K562 (cell line): ENCODE results near the gene CCN5. TPM values are rescaled to one million over a fixed set of nuclear protein-coding genes. Genes with fewer than 3 reads are reported as not detected.

Source experiments
- ATAC-seq: fragments of 200-7000 bp; cut with Tn5 transposase; 3 replicates; pipeline ENCODE4 v1.9.1; 2020; ENCODE audit warnings: moderate library complexity
- BruUV-seq: library from RNA; stranded (reverse); fragments of 400-500 nt; replicated peaks from 2 replicates; lab custom pipeline; 2021; lab: Mats Ljungman, UMichigan
- CTCF ChIA-PET: fragments of 300-600 bp; formaldehyde crosslinking; extraction: SDS; loops from one replicate; lab custom pipeline; 2021; ENCODE audit warnings: low intra/inter-chr PET ratio; lab: Yijun Ruan, JAX
- POLR2A ChIA-PET: fragments of 300-600, 350-650 bp; sonication (Branson Sonifier 250); formaldehyde crosslinking; extraction: SDS; loops from one replicate; lab custom pipeline; 2021; ENCODE audit warnings: antibody characterized with exemption, inconsistent platforms; lab: Yijun Ruan, JAX
- DNase-seq, 4 experiments: peaks; one replicate each; pipeline versions ENCODE4 v3.0.0 to v3.0.0-alpha.2; 2011 to 2018; ENCODE audit warnings: low spot score in 3 of 4, mixed read lengths in 3 of 4; ENCODE audit errors: extremely low read depth in 1 of 4
- FAIRE-seq: peaks from 2 replicates; lab custom pipeline; 2011; peaks lifted over from hg19 to GRCh38; lab: Jason Lieb, UNC
- H2AFZ ChIP-seq: 2 replicates; pipeline ENCODE4 v1.6.0; 2011; ENCODE audit warnings: low read depth, low read length, control low read depth, inconsistent platforms
- H3K27ac ChIP-seq: fragments of 200-600 bp; 3 replicates; pipeline ENCODE4 v1.8.0; 2011; ENCODE audit warnings: low read depth, mild to moderate bottlenecking, control low read depth, inconsistent platforms, low read length, moderate library complexity, mixed read lengths; ENCODE audit errors: extremely low read depth
- H3K27me3 ChIP-seq, 2 experiments: fragments of 300-600 bp in 1 of 2; 2 replicates in 1 of 2; 3 replicates in 1 of 2; pipeline versions ENCODE4 v1.6.0 to v1.8.0; 2011; ENCODE audit warnings: inconsistent platforms in 2 of 2, low read length in 2 of 2, mild to moderate bottlenecking in 1 of 2, mixed read lengths in 1 of 2, moderate library complexity in 1 of 2; ENCODE audit not compliant: control insufficient read depth in 2 of 2, insufficient read depth in 2 of 2
- H3K36me3 ChIP-seq: fragments of 300-600 bp; 3 replicates; pipeline ENCODE4 v1.8.0; 2011; ENCODE audit warnings: mild to moderate bottlenecking, low read length, inconsistent platforms; ENCODE audit not compliant: control insufficient read depth, insufficient read depth
- H3K4me1 ChIP-seq, 2 experiments: fragments of 200-600 bp in 1 of 2; replicated peaks in 1 of 2; 2 replicates in 1 of 2; 3 replicates in 1 of 2; pipeline versions ENCODE4 v1.5.1 to v1.8.0; 2011; ENCODE audit warnings: inconsistent platforms in 2 of 2, low read length in 2 of 2, mild to moderate bottlenecking in 1 of 2, mixed read lengths in 1 of 2, moderate library complexity in 1 of 2; ENCODE audit not compliant: control insufficient read depth in 2 of 2, insufficient read depth in 2 of 2
- H3K4me2 ChIP-seq: 2 replicates; pipeline ENCODE4 v1.6.1; 2011; ENCODE audit warnings: low read length, control low read depth, inconsistent platforms, mixed read lengths; ENCODE audit not compliant: insufficient read depth
- H3K4me3 ChIP-seq: fragments of 200-600 bp; sonication (generic), shearing (Covaris generic); 2 replicates; pipeline ENCODE4 v1.5.1; 2016; ENCODE audit warnings: control low read depth, inconsistent platforms
- H3K79me2 ChIP-seq: fragments of 200-600 bp; 3 replicates; pipeline ENCODE4 v1.8.0; 2011; ENCODE audit warnings: low read length, inconsistent platforms; ENCODE audit not compliant: control insufficient read depth, insufficient read depth
- H3K9ac ChIP-seq, 2 experiments: 2 replicates each; pipeline versions ENCODE4 v1.6.0 to v1.6.1; 2011; ENCODE audit warnings: low read depth in 2 of 2, low read length in 2 of 2, control low read depth in 1 of 2, inconsistent platforms in 1 of 2, mild to moderate bottlenecking in 1 of 2, mixed read lengths in 1 of 2; ENCODE audit not compliant: insufficient read depth in 1 of 2
- H3K9me1 ChIP-seq: one replicate; pipeline ENCODE4 v1.6.0; 2011; ENCODE audit warnings: inconsistent platforms, mild to moderate bottlenecking, low read length, moderate library complexity; ENCODE audit not compliant: control insufficient read depth, insufficient read depth
- H3K9me3 ChIP-seq: replicated peaks from 2 replicates; pipeline ENCODE4 v1.5.1; 2011; ENCODE audit warnings: low read depth, low read length, inconsistent platforms; ENCODE audit not compliant: control insufficient read depth, insufficient read depth
- H4K20me1 ChIP-seq: replicated peaks from 2 replicates; pipeline ENCODE4 v1.6.1; 2011; ENCODE audit warnings: low read length, inconsistent platforms, mixed read lengths; ENCODE audit not compliant: control insufficient read depth, insufficient read depth
- EWSR1 ChIP-seq: fragments of 450-650 bp; IDR thresholded peaks from 2 replicates; pipeline ENCODE4 v1.6.1; 2018; ENCODE audit warnings: borderline replicate concordance, mild to moderate bottlenecking, low read depth, moderate library complexity; ENCODE audit not compliant: partially characterized antibody
- HEY1 ChIP-seq: fragments of 250-450 bp; sonication (Bioruptor Pico); IDR thresholded peaks from 2 replicates; pipeline ENCODE4 v1.5.0; 2020; ENCODE audit warnings: mild to moderate bottlenecking, moderate library complexity, borderline replicate concordance
- JUNB ChIP-seq: fragments of 450-650 bp; formaldehyde crosslinking; conservative IDR thresholded peaks from 2 replicates; pipeline ENCODE4 v1.4.0; 2020; ENCODE audit warnings: mild to moderate bottlenecking
- KAT7 ChIP-seq: sonication (generic); formaldehyde crosslinking; IDR thresholded peaks from 2 replicates; pipeline ENCODE4 v1.8.0; 2022; ENCODE audit warnings: missing genetic modification reagents, mild to moderate bottlenecking, borderline replicate concordance
- NBN ChIP-seq: fragments of 450-650 bp; IDR thresholded peaks from 2 replicates; pipeline ENCODE4 v1.6.1; 2016; ENCODE audit warnings: low read depth, mild to moderate bottlenecking
- TAF9B ChIP-seq: fragments of 450-650 bp; IDR thresholded peaks from 2 replicates; pipeline ENCODE4 v1.6.1; 2018; ENCODE audit warnings: mild to moderate bottlenecking; ENCODE audit not compliant: partially characterized antibody
- THRAP3 ChIP-seq: fragments of 450-650 bp; IDR thresholded peaks from 2 replicates; pipeline ENCODE4 v1.6.1; 2016; ENCODE audit warnings: mild to moderate bottlenecking, inconsistent platforms, borderline replicate concordance
- ZFP30 ChIP-seq: fragments of 250-450 bp; sonication (Bioruptor Pico); IDR thresholded peaks from 2 replicates; pipeline ENCODE4 v1.8.0; 2022; ENCODE audit warnings: moderate library complexity, mild to moderate bottlenecking, inconsistent platforms, borderline replicate concordance
- ZNF263 ChIP-seq: sonication (generic); formaldehyde crosslinking; IDR thresholded peaks from 2 replicates; pipeline ENCODE4 v1.8.0; 2022; ENCODE audit warnings: mild to moderate bottlenecking, missing genetic modification reagents, borderline replicate concordance
- ZNF3 ChIP-seq: fragments of 250-450 bp; sonication (Bioruptor Pico); IDR thresholded peaks from 2 replicates; pipeline ENCODE4 v1.5.0; 2021; ENCODE audit warnings: mild to moderate bottlenecking, moderate library complexity
- ZNF583 ChIP-seq: fragments of 250-450 bp; sonication (Bioruptor Pico); IDR thresholded peaks from 2 replicates; pipeline ENCODE4 v1.4.0; 2020
- WGBS: fragments of 100-300 bp; shearing (Covaris generic); methylation state at CpG from one replicate; pipeline ENCODE4 v1.1.6; 2016; ENCODE audit warnings: low coverage, mixed read lengths; ENCODE audit not compliant: insufficient coverage; ENCODE audit errors: missing lambda C conversion rate; 5-methylcytosine and 5-hydroxymethylcytosine counted together
- in situ Hi-C: fragments of 300-500 bp; cut with MboI; formaldehyde crosslinking; loops from 4 replicates; pipeline ENCODE4 v1.15.0; 2018; ENCODE audit warnings: inconsistent platforms, mixed read lengths
- intact Hi-C: fragments of 100-400 bp; cut with micrococcal nuclease; formaldehyde crosslinking; loops from 2 replicates; pipeline ENCODE4 v1.14.2; 2022
- polyA plus RNA-seq, 8 experiments: library from polyadenylated mRNA; depleted of rRNA in 4 of 8; stranded (reverse) in 5 of 8; unstranded in 3 of 8; fragments of >200 nt; fragmentation: Nextera tagmentation in 2 of 8; fragmentation: Illumina TruSeq in 1 of 8; extraction: Ambion mirVana in 2 of 8; extraction: Trizol in 1 of 8; gene quantifications; 2 replicates each; pipeline versions ENCODE4 v1.2.1 to v1.2.3, GENCODE V29; 2011 to 2014; ENCODE audit warnings: inconsistent platforms in 1 of 8, missing spikeins in 1 of 8
- total RNA-seq, 7 experiments: library from RNA; depleted of rRNA in 6 of 7; stranded (reverse); fragments of >200 nt in 6 of 7; fragmentation: Illumina TruSeq in 2 of 7; extraction: Trizol in 2 of 7; gene quantifications; 2 replicates each; pipeline versions ENCODE4 v1.2.1 to v1.2.3, GENCODE V29; 2011 to 2021; ENCODE audit warnings: low replicate concordance in 1 of 7
- TF ChIP-seq, protein P1 (sequence below), 2 experiments: IDR thresholded peaks in 1 of 2; conservative IDR thresholded peaks in 1 of 2; 2 replicates each; pipeline ENCODE4 v1.6.1; 2016; ENCODE audit warnings: low read depth in 2 of 2, mild to moderate bottlenecking in 1 of 2, missing compliant biosample characterization in 1 of 2, missing genetic modification characterization in 1 of 2, moderate library complexity in 1 of 2
- TF ChIP-seq, protein P2 (sequence below): fragments of 450-650 bp; IDR thresholded peaks from 2 replicates; pipeline ENCODE4 v1.6.1; 2017; ENCODE audit warnings: mild to moderate bottlenecking, moderate library complexity

CCN5 gene
- total and polyA plus RNA-seq, 9 of the 15 experiments (the other 6 are each of a cell fraction or from before 2014, with no cell fraction given): not detected

DNA sequence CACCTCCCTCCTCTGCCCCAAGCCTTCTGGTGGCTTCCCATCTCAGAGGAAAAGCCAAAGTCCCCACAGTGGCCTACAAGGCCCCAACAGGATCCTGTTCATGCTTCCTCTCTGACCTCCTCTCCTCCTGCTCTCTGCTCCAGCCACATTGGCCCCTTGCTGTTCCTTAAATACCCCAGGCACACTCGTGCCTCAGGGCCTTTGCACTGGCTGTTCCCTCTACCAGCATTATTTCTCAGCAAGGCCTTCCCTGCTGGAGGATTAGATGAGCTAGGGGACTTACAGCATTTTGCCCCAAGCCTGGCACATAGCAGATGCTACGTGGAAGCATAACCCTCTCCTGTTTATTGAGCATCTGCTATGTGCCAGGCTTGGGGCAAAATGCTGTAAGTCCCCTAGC lies 7.8 kb downstream of the CCN5 start (continued):
- TF ChIP-seq EWSR1: no peak
- no peak for TF ChIP-seq NBN
- no peak for TF ChIP-seq TAF9B
- TF ChIP-seq ZNF583 (CRISPR knock-in tag): no peak
- TF ChIP-seq ZNF3 (CRISPR knock-in tag): no peak
- TF ChIP-seq, protein P1, sequence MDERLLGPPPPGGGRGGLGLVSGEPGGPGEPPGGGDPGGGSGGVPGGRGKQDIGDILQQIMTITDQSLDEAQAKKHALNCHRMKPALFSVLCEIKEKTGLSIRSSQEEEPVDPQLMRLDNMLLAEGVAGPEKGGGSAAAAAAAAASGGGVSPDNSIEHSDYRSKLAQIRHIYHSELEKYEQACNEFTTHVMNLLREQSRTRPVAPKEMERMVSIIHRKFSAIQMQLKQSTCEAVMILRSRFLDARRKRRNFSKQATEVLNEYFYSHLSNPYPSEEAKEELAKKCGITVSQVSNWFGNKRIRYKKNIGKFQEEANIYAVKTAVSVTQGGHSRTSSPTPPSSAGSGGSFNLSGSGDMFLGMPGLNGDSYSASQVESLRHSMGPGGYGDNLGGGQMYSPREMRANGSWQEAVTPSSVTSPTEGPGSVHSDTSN (CRISPR knock-in tag; IDR thresholded peaks at IDR 0.05; ENCODE audit: low read depth): no peak
- TF ChIP-seq, protein P1 (tag; conservative IDR thresholded peaks at IDR 0.05; ENCODE audit: low read depth): no peak

DNA sequence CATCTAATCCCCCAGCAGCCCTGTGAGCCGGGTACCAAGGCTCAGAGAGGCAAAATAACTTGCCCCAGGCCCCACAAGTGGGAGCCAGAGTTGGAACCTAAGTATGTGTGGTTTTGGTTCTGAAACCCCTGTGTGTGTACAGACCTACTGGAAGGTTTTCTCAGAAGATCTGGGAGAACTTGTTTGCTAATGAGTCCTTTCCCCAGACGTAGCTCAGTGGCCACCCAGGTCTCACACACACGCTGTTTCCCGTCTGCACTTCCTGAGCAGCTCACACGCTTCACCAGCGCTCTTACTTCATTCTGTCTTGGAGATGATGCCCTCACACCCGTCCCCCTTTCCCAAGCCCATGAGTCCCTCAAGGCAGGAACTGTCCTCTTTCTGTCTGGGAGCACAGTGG lies 8.2 kb downstream of the CCN5 start:
- Histone ChIP-seq H2AFZ (no peak overlapping the region), H3K4me2 (no peak overlapping the region), H3K9me1 (no peaks in the 10 kb centered on the region), H4K20me1 (0 out of 2 replicates have a peak, but pooled peaks cover 7% of the 10 kb centered on the region), H3K9ac (no peak overlapping the region), H3K79me2 (no peaks in the 10 kb centered on the region), H3K27me3 (peaks cover 42 to 75% of the 10 kb centered on the region in 2 experiments), H3K36me3 (no peaks in the 10 kb centered on the region), H3K4me1 (peaks cover 0 to 10% of the 10 kb centered on the region in 2 experiments; a peak in 2 of 5 replicates), H3K27ac (no peak overlapping the region), H3K9me3 (no peaks in the 10 kb centered on the region), H3K4me3 (no peak overlapping the region)
- ChIA-PET CTCF (no interaction called here), POLR2A (no interaction called here)
- TF ChIP-seq ZFP30 (no peak), KAT7 (CRISPR knock-in tag) (no peak), HEY1 (CRISPR knock-in tag) (no peak), ZNF263 (no peak), THRAP3 (no peak), JUNB (CRISPR knock-in tag) (no peak)
- TF ChIP-seq, protein P2, sequence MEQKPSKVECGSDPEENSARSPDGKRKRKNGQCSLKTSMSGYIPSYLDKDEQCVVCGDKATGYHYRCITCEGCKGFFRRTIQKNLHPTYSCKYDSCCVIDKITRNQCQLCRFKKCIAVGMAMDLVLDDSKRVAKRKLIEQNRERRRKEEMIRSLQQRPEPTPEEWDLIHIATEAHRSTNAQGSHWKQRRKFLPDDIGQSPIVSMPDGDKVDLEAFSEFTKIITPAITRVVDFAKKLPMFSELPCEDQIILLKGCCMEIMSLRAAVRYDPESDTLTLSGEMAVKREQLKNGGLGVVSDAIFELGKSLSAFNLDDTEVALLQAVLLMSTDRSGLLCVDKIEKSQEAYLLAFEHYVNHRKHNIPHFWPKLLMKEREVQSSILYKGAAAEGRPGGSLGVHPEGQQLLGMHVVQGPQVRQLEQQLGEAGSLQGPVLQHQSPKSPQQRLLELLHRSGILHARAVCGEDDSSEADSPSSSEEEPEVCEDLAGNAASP: no peak
- ATAC-seq: no peak
- in situ Hi-C loops: no loop called here
- FAIRE-seq: no peak
- intact Hi-C loops: no loop called here
- no TSS peak for BruUV-seq
- DNase-seq: no peak
- WGBS: 1% methylated on average over 7 of the region's 7 CpGs
